ENCODE measurements around the gene CHRNB4.

Gene CHRNB4

GRCh38 chr15:78634210-78635145 lies 6.5 kb downstream of the CHRNB4 start:
- no peak for DNase-seq (ENCODE audit: low read depth in 3 of 3, low spot score in 1 of 3)

GRCh38 chr15:78633348-78633747 lies 7.7 kb downstream of the CHRNB4 start:
- DNase-seq (ENCODE audit: low read depth in 3 of 3, low spot score in 1 of 3), result no peak

DNA sequence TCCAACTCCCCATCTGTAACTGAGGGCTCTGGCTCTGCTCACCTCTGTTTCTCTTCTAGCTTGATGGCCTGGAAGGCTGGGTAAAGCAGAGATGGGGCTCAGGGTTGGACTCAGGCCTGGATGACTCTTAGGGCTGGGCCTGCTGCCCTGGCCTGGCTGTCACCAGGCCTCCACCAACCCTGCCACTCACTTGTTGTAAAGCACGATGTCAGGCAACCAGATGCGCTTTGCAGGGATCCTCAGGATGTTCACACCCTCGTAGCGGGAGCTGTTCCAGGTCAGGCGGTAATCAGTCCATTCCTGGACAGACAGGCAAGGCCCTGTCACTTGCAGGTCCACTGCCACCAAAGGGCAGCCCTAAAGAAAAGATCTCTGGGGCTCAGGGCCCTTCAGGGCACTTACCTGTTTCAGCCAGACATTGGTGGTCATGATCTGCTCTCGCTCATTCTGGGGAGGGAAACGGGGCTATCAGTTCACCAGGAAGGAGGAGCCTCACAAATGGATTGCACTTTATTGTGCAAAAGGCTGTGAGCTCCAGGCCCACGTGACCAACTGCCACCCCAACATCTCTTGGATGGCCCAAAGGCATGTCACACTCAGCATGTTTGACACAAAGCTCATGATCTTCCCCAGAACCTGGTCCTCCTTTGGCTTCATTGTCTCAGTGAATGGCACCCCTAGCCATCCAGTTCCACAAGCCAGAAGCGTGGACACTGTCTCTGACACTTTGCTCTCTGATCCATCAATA lies 9.9 kb downstream of the CHRNB4 start:
- no peak for DNase-seq (ENCODE audit: low read depth in 3 of 3, low spot score in 1 of 3)

- DNase-seq (ENCODE audit: low read depth in 3 of 3, low spot score in 1 of 3), result no peak
Observed at GRCh38 chr15:78629716-78630065, 11.3 kb downstream of the CHRNB4 start.

DNA sequence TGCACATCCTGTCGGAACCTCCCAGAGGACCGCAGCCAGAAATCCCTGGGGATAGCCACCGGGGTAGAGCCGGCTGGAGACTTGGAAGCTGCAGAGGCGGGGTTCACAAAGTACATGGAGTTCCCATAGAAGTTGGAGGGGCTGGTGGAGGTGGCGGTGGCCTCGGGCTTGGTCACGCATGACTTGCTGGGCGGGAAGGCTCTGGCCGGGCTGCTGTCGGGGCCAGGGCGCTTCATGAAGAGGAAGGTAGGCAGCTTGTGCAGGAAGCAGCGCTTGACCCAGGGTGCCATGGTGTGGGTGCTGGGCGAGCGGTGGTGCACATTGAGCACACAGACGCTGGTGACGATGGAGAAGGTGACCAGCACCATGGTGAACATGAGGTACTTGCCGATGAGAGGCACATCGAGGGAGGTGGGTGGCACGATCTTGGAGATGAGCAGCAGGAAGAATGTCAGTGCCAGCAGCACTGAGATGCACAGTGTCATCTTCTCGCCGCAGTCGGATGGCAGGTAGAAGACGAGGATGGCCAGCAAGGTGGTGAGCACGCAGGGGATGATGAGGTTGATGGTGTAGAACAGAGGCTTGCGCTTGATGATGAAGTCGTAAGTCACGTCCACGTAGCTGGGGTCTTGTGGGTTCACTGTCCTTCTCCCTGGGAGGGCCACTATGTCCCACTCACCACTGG lies 11.8 kb downstream of the CHRNB4 start:
- no peak for DNase-seq (ENCODE audit: low read depth in 3 of 3, low spot score in 1 of 3)

DNA sequence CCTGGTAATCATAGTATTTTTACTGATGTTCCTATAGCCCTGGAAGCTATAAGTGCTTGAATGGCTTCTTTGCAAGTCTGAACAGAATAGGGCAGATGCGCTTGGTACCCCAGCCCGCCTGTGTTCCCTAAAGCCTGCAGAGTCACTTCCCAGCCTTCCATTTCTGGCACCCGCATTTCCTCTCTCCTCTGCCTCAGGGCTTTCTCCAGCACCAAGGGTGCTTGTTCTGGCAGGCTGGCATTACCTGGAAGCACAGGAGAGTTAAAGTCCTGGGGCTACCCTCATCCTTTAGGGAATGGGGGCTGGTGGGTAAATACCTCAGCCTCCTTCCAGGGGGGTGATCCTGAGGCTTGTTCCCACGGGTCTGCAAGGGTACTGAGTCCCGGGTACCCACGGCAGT lies 12.8 kb downstream of the CHRNB4 start:
- no peak for DNase-seq (ENCODE audit: low read depth in 3 of 3, low spot score in 1 of 3)

DNA sequence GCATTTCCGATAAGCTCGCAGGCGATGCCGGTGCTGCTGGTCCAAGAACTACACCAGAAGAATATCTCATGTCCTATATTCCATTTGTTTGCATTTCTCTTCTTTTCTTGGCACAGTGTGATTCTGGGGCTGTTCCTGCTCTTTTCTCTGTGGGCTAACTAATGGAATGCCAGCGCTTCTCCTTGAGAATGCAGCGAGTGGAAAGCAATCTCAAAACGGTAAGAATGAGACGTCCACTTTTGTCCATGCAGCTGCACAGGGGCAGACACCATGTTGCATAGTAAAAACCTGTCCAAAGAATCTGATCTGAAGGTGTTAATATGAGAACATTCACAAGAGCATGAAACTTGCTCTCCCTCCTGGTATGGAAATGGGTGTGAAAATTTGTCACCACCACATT lies 13.7 kb downstream of the CHRNB4 start:
- no peak for DNase-seq (ENCODE audit: low read depth in 3 of 3, low spot score in 1 of 3)

GRCh38 chr15:78626381-78626995 lies 14.5 kb downstream of the CHRNB4 start:
- DNase-seq (ENCODE audit: low read depth in 3 of 3, low spot score in 1 of 3), result no peak

- no peak for DNase-seq (ENCODE audit: low read depth in 3 of 3, low spot score in 1 of 3)
Observed at GRCh38 chr15:78625606-78626280, 15.3 kb downstream of the CHRNB4 start.

DNA sequence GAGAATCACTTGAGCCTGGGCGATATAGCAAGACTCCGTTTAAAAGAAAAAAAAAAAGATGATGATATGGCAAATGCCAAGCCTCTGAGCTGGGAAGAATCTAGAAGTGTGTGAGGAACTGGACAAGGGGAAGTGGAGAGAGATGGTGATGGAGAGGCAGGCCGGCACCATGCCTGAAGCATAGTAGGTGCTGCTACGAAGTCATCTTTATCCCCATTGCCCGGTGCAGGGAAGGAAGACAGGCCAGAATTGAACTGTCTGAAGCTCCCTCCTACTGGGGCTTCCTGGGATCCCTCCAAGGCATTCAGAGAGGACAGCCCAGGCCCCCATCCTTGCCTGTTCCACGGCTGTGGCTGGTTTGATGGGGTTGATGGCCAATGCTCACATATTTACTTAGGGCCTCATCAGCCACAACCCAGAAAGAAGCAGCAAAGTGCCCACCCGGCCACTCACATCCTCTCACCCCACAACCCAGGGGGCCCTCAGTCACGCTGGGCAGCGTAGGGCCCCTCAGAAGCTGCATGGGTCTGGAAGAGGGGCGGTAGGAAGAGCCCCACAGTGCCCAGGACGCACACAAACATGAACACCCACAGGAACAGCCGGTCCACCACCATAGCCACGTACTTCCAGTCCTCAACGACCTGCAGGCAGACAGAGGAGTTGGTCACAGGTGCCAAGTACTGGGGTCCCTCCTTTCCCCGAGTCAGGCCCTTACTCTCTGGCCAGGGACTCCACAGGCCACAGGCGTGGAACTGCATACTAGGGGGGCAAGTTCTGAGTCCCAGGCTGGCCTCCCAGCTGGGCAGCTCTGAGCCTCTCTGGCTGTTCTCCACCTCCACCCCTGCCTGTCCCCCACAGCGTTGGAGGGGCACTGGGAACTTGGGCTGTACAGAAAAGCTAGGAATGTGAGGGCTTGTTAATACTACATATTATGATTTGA lies 16.1 kb downstream of the CHRNB4 start:
- no peak for DNase-seq (ENCODE audit: low read depth in 3 of 3, low spot score in 1 of 3)

GRCh38 chr15:78623786-78624497 lies 17.1 kb downstream of the CHRNB4 start:
- no peak for DNase-seq (ENCODE audit: low read depth in 3 of 3, low spot score in 1 of 3)

- DNase-seq (ENCODE audit: low read depth in 3 of 3, low spot score in 1 of 3), result no peak
Observed at GRCh38 chr15:78621810-78622402, 19.1 kb downstream of the CHRNB4 start.

DNA sequence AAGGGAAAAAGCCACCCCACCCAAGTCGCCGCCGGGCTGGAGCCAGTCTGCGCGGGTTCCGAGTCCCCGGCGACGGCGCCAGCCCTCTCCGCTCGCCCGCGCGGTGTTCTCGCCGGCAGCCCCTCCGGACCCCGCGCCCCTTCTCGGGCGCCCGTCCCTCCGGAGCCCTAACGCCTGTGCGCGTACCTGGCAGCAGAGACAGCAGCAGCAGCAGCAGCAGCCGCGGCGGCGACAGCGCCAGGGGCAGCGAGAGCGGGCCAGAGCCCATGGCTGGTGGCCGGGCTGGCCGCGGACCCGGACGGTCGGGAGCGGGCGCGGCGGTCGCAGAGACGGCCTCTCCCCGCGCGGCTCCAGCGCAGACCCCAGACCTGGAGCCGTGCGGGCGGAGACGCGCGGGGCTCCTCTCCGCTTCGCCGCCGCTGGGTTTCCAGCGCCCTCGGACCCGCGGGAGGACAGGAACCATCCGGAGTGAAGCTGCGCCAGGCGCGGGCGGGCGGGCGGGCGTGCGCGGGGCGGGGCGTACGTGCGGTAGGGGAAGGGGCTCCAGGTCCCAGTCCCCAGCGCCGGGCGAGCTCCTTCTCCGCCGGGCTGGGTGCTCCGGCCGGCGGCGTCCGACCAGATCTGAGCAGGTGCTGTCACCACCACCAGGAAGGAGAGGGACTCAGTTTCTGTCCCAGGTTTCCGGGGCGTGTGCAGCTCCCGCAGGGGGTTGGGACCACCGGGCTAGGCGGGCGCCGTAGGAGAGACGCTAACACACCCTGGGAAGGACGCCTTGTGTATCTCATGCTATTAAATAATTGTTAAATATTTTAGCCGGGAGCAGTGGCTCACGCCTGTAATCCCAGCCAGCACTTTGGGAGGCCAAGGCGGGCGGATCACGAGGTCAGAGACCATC lies 20.2 kb downstream of the CHRNB4 start, which contains the start of gene CHRNA3:
TSS of gene CHRNA3 (minus strand) at position 470 of the 895 bp plus-strand sequence. CDS start at position 268, 202 bp downstream.
- DNase-seq (ENCODE audit: low read depth in 3 of 3, low spot score in 1 of 3), result no peak

DNA sequence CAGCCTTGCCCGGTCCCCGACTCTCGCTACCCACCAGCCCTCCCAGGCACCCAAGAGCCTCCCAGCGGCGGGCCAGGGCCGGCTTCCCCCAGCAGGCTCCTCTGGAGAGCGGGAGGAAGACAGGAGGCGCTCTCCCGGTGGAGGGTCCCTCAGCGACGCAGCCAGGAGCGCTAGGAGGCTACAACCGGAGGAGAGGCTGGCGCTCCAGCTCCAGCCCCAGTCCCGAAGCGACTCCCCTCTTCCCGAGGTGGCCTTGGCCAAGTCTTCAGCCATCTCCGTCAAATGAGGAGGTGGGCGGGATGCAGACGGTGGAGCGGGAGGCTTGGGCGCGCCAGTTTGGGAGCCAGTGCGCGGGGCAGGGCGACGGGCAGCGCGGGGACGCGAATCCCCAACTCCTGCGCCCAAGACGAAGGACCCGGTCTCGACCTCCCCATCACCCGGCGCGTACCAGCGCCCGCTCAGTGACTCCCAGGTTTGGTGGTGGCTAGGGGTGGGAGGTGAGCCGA lies 20.9 kb downstream of the CHRNB4 start:
- DNase-seq (ENCODE audit: low read depth in 3 of 3, low spot score in 1 of 3), result no peak

DNA sequence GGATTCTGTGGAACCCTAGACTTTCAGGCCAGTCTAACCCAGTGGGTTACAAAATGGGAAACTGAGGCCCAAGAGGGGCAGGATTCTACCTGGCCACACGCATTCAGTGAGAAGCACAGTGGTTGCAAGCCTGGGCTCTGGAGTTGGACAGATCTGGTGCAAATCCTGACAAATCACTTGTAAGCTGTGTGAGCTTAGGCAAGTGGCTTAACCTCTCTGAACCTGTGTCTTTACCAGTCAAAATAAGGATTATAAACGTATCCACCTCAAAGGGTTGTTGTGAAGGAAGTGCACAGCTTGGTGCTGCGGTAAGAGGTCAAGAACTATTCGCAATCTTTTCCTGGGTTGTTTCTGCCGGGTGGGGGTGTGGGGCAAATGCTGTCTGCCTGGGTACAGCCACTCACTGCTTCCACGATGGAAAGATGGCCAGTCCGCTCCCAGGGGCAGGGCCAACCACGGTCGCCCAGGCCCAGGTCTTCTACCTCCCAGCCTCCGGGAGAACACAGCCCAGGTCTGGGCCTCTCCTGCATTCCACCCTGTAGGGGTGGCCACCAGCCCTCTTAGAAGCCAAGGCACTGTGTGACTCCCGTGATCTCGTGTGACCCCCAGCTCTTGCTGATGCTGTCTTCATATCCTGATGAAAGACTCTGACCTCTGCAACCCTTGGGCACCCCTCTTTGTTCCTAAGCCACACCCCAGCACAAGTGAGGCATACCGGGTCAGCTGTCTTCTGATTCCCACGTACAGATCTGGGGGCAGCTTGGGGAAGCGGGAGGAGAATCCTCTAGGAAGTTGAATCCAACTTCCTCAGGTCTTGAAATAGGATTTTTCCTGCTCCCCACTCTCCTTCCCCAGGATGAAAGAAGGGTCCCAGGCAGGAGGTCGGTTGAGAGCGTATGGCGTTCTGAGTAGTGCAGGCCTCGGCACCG lies 21.7 kb downstream of the CHRNB4 start:
- DNase-seq (ENCODE audit: low read depth in 3 of 3, low spot score in 1 of 3), result no peak

DNA sequence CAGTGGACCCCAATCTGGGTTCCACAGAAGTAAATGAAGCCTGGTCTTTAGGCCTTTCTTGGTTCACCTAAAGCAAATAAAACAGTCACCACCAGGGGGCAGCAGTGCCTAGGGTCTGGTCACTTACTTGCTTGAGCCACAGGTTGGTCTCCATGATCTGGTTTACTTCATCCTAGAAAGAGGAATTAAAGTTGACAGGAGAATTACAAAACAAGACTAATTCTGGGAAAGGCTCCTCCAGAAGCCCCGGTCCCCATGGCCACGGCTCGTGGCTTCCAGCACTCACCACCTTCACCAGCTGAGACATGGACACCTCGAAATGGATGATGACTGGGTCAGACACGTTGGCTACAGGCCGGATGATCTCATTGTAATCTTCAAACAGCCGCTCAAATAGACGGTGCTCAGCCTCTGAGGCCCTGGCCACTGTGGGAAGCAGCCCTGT lies 22.5 kb downstream of the CHRNB4 start:
- DNase-seq (ENCODE audit: low read depth in 3 of 3, low spot score in 1 of 3), result peak; percentile 50 to 64 (median 51)

All from stimulated activated CD4-positive, alpha-beta T cell treated with anti-CD3 and anti-CD28 coated beads, TNF-alpha, amount 100 ng/mL, for 1 hour (primary cell).